HG02870 (cell line): Measurements from ENCODE around the gene RNF182.
"Not testable (repeated sequence)": the region's sequence is repeated elsewhere in the genome, so short reads cannot be mapped to it uniquely, and the experiment has no call there.

Source experiments
- ATAC-seq: cut with Tn5 transposase; IDR thresholded peaks from one replicate; pipeline ENCODE4 v1.9.1; 2021; ENCODE audit warnings: mild to moderate bottlenecking, moderate library complexity; ENCODE audit not compliant: unreplicated experiment

RNF182 gene

DNA sequence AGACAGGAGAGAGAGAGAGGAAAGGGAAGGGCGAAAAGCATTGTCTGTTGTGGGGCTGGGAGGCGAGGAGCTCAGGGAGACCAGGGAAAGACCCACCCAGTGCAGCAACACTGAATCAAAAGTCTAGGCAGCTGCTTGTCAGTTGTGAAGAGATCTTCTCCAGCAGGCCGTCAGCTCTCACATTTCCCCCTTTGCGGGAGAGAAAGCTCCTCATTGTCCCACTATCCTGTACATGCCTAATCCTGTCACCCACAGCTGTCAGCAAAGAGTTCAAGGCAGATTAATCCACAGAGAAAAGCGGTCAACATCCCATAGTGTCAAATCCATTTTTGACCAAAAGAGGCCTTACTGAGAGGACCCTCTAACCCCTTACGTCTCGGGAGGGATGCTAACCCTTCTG lies 27.3 kb downstream of the RNF182 start:
- ATAC-seq: no peak

DNA sequence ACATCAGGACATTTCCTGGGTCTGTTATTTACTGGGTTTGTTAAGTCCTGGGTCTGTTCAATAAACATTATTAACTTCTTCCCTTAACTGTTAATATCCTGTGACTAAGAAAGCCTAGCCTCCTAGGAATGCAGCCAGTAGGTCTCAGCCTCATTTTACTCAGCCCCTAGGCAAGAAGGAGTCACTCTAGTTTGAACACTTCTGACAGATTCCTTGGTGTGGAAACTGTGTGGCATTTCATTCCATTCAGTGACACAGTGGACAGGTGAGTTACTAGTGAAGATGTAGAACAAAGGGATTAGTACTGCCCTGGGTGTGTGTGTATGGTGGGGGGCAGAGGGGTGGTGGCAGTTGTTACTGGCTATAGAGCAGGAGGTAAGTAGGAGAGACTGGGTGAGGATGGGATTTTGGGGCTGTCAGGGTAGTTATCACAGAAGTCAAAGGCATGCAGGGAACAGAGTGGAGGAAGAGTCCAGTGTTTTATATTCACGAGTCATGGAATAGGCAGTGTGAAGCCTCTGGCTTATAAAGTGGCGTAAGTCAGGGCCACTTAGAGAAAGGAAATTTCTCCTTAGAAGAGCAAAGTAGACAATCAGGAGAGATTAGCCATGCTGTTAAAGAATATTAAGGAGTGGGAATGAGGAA lies 28.4 kb downstream of the RNF182 start:
- ATAC-seq: no peak

DNA sequence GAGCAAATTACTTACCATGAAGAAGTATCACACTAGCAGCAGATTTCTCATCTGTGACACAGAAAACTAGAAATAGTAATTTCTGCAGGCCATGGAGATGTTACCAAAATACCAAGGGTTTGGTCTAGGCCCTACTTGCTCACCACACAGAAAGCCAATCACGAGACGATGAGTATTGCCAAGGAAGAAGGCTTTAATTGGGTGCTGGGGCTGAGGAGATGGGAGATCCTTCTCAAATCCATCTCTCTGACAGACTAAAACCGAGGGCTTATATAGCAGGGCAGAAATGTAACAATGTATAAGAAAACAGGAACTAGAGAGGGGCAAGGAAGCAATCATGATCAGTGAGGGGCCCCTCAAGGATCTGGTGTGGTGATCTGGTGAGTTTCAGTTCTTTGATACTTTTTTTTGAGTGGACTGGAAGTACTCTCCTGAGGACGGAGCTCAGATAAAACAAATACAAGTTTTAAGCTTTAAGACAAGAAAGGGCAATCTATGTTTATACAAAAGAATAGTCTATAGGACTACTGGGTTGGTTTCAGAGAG lies 40.9 kb downstream of the RNF182 start:
- ATAC-seq: no peak

DNA sequence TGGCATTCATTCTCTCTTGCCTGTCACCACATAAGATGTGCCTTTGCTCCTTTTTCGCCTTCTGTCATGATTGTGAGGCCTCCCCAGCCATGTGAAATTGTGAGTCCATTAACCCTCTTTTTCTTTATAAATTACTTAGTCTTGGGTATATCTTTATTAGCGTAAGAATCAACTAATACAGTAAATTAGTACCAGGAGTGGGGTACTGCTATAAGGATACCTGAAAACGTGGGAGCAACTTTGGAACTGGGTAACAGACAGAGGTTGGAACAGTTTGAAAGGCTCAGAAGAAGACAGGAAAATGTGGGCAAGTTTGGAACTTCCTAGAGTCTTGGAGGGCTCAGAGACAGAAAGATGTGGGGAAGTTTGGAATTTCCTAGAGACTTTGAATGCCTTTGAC lies 46.6 kb downstream of the RNF182 start:
- ATAC-seq: no peak

DNA sequence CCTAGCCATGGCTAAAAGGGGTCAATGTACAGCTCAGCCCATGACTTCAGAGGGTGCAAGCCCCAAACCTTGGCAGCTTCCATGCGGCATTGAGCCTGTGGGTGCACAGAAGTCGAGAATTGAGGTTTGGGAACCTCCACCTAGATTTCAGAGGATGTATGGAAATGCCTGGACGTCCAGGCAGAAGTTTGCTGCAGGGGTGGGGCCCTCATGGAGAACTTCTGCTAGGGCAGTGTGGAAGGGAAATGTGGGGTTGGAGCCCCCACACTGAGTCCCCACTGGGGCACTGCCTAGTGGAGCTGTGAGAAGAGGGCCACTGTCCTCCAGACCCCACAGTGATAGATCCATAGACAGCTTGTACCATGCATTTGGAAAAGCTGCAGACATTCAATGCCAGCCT lies 47.9 kb downstream of the RNF182 start:
- ATAC-seq: not testable (repeated sequence)

DNA sequence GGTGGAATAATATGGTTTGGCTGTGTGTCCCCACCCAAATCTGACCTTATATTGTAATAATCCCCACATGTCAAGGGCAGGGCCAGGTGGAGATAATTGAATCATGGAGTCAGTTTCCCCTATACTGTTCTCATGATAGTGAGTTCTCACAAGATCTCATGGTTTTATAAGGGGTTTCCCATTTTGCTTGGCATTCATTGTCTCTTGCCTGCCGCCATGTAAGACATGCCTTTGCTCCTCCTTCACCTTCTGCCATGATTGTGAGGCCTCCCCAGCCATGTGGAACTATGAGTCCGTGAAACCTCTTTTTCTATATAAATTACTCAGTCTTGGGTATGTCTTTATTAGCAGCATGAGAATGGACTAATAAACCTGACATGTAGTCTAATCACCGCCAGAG lies 48.7 kb downstream of the RNF182 start:
- ATAC-seq: not testable (repeated sequence)

DNA sequence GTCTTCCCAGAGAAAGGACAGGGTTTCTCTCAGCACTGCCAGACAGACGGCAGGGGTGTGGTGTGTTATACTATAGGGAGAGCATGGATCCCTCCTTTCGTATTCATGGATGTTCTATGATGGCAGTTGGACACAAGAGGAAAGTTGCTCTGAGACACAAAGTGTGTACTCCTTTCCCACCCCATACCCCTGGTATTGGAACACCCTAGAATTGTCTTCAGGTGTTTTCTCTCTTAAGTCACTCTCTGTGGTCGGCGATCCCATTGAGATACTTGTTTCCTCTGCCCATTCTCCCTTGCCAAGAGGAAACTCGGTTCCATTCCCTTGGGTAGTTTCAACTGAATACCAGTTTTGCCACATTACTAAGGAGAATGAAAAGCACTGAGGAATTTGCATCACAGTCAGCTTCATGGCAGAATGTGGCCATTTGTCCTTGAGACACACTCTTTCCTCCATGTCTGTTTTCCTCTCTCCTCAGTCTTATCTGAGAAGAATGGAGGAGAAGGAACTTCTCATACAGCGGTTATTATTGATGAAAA lies 53.4 kb downstream of the RNF182 start:
- no peak for ATAC-seq

DNA sequence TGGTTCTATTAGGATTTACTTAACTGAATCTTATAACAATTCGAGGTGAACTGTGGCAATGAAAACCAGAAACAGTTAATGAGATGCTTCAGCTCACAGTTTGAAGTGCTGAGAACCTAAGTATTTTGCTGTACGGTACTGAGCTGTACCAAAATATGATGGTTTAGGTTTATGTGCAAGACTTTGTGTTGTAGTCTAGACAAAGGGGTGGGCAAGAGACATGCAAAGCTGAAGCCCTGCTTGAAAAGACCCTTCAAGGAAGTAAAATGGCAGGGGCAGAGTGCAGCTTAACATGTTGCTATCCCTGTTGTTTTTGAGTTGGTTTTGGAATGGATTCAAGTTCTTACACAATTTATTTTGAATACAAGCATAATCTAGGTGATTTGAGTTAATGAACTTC lies 54.0 kb downstream of the RNF182 start:
- ATAC-seq: no peak

DNA sequence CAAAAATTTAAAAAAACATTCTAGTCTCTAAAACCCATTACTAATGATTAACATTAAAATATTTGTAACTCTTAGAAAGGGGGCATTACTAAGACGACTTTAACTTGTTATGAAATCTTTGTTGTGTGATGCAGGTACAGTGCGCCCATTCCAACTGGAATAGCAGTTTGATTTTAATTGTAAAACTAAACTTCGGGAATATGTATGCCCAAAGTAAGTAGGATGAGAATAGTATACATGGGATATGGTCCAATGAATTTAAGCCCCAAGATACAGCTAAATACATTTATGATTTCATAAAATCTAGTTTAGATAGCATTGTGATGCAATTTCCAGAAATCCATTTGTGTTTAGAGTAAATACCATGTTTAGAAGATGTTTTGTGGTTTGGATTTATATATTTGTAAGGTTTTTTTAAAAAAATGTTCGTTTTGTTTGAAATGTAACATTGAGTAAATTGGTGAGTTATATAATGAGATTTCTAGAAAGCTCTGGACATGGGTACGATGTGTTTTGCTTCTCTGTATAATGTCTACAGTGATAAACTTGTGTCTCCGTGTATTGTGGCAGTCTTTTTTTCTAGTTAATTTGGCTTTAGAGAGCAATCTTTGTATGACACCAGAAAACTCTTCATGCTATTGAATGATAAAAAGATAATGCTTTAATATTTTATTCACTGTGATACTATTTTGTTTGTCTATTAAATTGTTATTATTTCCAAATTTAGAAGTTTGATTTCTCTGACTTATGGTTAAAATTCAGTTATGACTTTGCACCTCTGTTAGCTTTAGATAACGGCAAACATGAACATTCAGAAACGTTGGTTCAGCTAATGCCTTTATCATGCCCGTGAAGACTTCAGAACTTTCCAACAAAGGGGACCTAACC lies 54.8 kb downstream of the RNF182 start:
- no peak for ATAC-seq

DNA sequence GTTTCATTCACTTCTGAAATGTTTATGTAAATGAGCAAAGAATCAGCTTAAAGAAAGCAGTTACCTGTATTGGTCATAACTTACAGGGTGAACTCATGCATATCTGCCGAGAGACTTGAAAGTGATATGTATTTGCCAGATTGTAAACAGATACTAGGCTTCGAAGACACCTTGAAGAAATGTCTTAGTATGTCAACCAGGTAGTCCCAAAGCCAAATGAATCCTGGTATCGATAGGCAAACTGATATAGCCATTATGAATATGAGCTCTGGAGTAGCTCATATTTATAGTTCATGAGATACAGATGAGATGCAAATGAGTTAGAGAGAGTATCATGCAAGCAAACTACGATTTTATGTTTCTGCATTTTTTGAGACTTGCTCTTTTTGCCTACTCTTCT lies 55.8 kb downstream of the RNF182 start:
- ATAC-seq: no peak

DNA sequence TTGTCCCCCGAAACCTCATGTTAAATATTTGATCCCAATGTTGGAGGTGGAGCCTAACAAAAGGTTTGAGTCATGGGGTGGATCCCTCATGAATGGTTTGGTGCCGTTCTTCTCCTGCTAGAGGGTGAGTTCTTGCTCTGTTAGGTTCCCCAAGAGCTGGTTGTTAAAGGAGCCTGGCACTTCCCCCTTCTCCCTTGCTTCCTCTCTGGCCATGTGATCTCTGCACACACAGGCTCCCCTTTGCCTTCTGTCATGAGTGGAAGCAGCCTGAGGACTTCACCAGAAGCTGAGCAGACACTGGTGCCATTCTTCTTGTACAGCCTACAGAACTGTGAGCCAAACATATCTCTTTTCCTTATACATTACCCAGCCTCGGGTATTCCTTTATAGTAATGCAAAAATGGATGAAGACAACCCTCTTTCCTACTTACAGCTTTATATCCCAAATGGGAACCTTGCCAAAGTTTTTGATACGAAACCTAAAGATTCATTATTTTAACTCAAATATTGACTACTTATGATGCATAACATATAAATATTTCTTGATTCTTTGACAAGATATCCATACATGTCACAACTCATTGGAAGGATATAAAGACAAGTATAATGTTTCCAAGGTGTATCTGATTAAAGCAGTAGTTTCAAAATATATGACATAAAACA lies 61.0 kb downstream of the RNF182 start:
- no peak for ATAC-seq

DNA sequence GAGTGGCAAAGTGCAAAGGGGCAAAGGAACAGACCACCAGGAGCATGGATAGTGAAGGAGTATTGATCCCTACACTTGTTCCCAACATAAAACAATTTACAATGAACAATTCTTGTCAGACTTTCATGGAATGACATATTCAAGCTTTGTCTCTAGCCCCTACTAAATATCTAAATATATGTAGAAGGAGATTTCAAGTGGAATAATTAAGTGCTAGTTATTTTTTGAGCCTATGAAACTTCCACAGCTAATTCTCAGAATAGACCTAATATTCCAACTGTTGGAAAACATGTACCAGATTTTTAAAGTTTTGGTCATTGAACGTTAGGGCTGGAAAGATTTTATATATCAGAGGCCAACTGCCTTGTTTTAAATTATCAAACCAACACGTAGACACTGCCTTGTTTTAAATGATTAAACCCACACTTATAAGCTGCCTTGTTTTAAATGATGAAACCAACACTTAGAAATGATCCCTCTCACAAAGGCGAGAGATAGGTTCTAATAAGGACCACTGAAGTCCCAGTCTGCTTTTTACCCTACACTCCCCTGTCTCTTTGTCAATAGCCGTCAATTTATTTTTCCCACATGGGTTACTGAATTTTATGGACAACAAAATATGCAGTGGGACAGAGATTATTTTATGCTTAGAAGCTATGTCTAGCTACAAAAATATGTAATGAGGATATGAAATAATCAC lies 62.1 kb downstream of the RNF182 start:
- no peak for ATAC-seq

DNA sequence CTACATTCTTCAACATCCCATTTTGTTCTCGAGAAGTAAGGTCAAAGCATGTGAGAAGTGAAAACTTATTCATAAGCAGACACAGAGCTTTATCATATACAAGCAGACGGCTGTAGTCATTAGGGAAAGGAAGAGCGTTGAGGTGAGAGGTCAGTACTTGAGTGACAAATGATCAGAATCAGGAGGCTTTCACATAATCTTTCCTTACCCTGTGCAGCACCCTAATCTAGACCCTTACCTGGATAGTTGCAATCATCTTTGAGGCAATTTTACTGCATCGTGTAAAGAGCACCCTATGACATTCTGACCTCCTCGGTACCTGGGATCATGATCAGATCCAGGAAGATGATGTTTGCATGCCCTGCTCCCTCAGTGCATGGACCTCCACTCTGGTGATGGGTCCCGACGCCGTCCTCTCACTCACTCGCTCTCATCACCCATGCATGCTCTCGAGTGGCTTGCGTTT lies 62.7 kb downstream of the RNF182 start:
- ATAC-seq: no peak

DNA sequence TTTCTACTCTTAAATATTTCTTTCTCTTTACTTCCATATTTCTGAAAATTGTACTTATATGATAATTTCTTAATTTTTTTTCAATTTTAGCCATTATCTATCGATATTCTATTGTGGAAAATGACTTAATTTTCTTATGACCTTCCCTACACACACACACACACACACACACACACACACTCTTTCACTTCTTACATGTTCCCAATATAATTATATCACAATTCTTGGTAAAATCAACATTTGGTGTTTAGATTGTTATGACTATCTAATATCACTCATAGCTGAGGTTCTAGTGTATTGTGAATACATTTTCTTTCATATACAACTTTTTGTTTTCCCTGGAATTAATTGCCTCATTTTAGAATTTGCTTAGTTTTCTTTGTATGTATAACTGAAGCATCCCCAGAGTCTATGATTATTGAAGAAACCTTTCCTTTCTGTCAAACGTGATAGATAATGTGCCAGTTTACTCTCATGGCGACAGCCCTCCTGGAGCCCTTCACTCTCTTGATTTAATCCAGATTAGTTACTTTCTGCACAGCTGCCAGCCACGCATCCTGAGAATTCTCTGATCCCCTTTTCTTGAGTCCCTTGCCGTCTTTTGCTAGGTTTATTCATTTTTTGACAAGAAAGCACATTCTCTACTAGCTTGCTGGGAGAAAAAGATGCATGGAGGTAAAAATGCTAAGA lies 63.4 kb downstream of the RNF182 start:
- ATAC-seq: no peak

DNA sequence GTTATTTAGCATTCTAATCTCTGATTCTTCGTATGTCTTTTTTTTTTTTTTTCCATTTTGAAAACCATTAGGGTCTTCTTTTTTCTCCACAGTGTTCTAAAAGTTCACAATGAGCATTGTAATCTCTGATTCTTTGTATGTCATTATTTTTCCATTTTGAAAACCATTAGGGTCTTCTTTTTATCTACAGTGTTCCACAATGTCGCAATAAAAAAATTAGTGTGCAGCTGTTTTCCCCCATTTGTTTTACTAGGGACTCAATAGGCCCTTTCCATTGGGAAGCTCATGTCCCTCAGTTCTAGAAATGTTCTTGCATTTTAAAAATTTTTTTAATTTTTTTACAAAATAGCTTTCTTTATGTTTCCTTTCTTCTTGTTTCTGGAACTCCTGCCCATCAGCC lies 64.2 kb downstream of the RNF182 start:
- no peak for ATAC-seq

DNA sequence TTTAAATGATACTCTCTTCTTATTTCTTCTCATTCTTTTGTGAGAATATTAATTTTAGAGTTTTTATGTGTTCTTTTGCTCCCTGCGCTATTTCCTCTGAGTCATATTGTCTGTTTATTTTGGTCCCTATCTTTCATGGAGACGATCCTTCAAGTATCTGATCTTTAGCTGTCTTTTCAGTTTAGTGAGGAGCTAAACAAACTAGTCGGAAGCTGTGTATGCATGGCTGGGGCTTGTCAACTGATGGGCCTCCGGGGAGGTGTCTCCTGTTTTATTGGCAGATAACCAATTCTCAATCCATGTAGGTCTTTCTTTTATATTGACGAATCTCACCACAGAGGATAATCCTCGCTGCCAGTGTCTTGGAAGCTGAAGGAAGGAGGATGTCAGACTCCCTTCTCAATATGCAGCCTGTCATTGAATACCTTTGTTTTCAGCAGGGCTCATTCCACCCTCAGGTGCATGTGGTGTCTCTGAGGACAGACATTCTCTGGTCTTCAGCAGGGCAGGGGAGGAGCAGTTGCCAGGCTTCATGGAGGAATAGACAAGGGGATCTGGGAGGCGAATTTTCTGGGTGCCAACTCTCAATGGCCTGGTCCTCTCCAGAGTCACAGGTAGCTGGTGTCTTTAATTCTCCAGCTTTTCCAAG lies 64.9 kb downstream of the RNF182 start:
- no peak for ATAC-seq

DNA sequence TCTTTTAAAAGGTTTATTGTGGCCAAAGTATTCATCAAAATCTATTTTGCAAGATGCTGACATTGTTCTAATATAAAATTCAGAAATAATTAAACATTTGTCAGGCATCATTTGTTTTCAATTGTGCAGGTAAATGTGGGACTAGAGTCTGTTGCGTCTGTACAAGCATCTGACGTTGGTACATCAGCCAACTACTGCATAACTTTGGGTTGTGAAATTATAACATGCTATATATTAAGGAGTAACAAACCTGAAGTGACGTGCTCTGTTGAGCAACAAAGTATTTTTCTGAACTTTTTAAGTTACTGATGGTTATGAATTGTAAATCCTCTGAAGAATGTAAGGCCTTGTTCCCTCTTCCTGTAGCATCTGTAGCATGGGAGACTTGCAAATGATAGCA lies 66.0 kb downstream of the RNF182 start:
- no peak for ATAC-seq

DNA sequence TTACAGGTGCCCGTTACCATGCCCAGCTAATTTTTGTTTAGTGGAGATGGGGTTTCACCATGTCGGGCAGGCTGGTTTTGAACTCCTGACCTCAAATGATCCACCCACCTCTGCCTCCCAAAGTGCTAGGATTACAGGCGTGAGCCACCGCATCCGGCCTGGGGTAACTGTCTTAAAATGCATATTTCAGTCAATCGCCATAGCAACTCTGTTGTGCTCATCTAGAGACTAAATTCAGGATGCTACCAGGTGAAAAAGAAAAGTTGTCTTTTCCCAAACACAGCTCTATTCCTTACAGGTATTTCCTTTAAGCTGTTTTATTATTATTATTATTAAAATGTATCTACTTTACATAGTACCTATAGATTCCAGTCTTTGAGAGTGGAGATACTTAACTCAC lies 66.6 kb downstream of the RNF182 start:
- no peak for ATAC-seq

DNA sequence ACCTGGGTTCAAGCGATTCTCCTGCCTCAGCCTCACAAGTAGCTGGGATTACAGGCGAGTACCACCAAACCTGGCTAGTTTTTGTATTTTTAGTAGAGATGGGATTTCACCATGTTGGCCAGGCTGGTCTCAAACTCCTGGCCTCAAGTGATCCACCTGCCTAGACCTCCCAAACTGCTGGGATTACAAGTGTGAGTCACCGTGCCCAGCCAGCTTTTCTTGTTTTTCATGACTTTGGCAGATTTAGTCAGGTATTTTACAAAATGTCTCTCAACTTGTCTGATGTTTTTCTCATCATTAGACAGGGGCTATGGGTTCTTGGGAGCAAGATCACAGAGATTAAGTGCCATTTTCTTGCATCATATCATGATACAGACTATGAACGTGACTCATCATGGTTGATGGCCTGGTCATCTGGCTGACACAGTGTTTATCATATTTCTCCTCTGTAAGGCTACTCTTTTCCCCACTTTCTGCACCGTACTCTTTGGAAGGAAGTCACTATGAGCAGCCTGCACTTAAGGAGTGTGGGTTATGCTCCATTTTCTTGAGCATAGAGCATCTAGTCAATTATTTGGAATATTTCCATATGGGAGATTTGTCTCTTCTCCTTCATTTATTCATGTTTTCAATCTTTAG lies 67.8 kb downstream of the RNF182 start:
- no peak for ATAC-seq
